GM18867 (cell line): ENCODE measurements around the gene COMT.
"Not testable (repeated sequence)": the region's sequence is repeated elsewhere in the genome, so short reads cannot be mapped to it uniquely, and the experiment has no call there.

Experiments used
- ATAC-seq: cut with Tn5 transposase; IDR thresholded peaks from one replicate; pipeline ENCODE4 v1.9.1; 2021; ENCODE audit warnings: mild to moderate bottlenecking, moderate library complexity; ENCODE audit not compliant: unreplicated experiment

The COMT gene

DNA sequence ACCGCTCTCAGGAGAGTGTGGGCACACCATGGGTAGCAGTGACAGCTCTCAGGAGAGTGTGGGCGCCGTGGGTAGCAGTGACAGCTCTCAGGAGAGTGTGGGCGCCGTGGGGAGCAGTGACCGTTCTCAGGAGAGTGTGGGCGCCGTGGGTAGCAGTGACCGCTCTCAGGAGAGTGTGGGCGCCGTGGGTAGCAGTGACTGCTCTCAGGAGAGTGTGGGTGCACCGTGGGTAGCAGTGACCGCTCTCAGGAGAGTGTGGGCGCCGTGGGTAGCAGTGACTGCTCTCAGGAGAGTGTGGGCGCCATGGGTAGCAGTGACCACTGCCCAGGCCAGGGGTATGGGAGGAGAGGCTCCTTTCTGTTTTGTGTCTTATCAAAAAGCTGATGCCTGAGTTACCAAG is 33.7 kb upstream of the COMT start:
- ATAC-seq, result not testable (repeated sequence)

DNA sequence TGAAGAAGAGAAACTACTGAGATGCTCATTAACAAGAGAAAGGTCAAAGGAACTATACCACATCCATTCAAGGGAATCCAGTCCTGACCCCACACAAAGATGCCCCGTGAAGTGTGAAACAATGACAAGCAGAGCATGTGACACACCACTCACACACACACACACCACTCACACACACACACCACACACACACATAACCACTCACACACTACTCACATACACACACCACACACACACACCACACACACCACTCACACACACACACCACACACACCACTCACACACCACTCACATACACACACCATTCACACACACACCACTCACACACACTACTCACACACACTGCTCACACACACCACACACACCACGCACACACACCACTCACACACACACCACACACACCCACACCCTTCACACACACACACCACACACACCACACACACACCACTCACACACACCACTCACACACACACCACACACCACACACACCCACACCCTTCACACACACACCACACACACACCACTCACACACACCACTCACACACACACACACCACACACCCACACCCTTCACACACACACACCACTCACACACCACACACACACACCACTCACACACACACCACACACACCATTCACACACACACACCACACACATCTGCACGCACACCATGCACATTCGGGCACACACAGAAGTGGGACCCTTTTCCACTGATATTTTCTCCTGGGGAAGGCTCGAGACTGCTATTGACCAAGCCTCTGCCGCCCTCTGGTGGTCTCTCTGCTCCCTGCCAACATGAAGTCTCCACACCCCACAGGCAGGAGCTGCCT is 32.0 kb upstream of the COMT start:
- no peak for ATAC-seq

DNA sequence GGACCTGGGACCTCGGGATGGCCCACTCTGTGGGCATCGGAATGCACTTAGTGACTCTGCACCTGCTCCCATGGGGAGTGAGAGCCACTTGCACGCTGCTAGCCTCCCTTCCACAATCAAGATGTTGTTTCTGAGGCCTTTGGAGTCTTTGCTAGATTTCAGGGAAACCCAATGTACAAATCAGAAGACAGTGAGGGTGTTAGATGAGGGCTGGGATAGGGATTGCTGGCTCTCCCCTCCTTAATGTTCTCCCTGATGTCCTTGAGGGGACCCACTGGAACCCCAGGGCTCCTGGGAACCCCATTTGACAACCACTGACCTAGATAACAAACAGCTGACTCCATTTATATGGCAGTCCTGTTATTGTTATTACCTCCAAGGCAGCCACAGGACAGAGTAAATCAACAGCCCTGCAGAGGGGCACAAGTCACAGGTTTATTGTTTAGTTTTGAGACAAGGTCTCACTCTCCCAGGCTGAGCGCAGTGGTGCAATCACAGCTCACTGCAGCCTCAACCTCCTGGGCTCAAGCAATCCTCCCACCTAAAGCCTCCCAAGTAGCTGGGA is 31.3 kb upstream of the COMT start:
- no peak for ATAC-seq

DNA sequence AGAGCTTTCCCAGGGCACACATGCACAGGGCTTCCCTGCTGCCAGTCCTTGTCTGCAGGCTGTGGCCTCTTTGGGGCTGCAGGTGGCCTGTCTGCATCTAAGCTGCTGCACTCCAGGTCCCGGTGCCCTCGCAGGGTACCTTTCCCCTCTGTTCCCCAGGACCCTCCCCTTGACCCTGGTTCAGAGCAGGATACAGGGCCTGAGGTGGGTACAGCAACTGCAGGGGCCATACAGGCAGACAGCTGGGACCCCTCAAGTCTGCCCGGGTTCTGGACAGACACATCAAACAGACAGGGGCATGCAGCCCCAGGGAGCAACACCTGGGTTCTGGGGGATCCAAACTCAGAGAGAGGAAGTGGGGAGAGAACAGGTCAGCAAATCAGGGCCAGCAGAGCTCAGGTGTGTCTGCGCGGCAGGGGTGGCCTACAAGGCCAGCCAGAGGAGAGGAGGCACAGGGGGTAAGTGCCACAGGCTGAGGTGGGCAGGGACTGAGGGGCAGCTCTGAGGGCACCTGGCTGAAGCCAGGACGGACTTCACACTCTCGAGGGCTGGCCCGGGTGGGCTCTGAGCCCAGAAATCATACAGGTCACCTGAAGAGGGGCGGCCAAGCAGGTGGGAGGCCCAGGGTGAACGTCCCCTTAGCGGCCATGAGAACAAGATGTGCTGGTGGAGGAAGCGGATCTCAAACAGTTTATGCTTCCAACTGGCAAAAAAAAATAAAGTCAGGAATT is 29.9 kb upstream of the COMT start:
- ATAC-seq, result no peak

DNA sequence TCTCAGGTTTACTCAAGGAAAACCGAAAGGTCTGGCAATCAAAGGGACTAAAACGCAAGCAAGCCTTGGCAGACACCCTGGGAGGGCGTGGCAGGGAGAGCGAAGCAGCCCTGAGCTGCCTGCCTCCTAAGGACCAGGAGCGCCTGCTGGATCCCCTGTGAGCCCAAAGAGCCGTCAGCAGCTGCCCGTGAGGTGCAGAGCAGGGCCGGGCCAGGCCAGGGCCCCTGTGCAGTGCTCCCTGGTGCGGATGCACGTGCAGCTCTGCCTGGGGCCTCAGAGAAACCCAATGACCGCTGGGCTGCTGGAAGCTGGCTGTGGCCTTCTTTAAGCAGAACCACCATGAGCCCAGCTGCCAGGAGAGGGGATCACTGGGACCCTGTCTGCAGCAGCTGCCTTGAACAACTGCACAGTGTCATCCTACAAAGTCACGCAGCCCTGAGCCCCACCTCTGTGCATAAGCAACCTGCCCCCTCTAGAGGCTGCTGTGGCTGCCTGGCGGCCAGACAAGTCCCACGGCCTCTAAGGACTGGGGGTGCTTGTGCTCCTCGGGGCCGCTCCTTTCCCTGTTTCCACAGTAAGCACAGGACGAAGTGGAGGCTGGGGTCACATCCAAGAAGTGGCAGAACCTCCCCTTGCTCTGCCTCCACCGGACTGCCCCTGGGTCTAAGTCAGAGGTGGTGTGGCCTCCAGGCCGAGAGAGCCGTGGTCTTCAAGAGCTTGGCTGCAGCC is 29.1 kb upstream of the COMT start:
- no peak for ATAC-seq

DNA sequence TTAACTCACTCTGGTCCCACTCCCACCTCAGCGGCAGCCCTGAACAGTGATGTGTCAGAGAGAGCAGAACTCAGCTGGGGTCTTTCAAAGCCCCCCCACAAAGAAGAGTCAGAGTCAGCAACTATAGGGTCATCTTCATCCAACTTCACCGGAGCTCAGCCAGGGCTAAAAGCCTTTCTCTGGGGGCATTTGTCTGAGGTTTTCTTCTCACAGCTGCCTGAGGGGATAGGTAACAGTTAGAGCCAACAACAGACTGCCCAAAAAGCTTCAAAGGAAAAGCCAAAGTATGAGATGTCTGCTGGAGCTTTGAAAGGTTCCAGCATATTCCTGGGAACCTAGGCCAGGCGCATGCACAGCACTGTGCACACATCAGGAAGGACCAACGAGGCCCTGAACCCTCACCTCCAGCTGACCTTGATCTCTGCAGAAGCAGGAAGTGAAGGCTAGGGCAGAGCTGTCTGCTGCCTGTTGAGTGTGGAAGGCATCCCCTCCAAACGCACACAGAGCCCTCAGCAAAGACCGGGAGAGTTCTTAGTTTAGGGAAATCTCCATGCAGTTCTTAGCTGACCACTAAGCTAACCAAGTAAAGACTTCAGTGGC is 28.1 kb upstream of the COMT start:
- ATAC-seq, result no peak

DNA sequence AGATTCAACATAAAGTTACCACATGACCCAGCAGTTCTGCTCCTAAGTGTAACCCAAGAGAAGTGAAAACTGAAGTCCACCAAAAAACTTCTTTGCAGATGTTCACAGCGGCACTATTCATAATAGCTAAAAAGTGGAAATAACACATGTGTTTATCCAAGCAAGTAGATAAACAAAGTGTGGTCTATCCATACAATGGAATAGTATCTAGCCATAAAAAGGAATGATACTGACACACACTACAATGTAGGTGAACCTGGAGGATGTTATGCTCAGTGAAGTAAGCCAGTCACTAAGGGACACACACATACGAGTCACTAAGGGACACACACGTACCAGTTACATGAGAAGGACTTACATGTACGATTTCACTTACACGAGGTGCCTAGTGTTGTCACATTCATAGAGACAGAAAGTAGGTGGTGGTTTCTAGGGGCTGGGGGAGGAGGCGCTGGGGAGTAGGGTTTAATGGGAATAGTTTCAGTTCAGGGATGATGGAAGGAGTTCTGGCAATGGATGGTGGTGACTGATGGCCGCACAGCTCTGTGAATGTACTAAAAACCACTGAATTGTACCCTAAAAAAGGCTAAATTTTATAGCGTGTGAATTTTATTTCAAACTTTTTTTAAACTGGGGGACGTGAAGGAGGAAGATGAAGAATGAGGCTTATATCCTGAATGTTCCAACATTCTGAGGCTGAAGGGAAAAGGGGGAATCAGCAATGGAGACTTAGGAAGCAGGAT is 27.2 kb upstream of the COMT start:
- ATAC-seq, result no peak

DNA sequence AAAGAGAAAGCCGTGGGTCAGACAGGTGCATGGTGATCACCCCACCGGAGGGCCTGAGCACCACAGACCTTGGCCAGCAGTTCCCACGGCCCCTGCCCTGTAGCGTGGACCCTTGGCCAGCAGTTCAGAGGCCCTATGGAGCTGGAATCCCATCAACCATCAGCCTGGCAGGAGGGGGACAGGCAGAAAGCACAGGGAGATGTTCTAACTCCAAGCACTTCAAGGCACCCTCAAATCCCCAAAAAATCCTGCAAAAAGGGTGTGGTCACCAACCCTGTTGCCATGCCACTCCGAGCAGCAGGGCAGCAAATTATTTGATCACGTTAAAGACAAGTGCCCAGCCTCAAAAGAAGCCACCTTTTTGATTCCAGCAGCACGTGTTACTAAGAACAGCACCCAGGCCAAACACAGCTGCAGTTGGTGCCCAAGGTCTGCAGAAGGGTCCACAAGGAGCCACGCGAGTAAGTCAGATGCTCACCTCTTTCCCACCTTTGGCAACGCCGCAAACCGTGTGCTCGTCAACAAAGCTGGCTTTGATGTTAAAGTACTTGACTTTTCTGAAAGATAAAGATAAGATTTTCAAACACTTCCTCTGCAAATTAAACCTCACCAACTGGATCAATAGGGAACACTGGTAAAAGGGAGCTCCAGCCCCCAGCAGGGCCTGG is 26.2 kb upstream of the COMT start:
- ATAC-seq, result no peak

DNA sequence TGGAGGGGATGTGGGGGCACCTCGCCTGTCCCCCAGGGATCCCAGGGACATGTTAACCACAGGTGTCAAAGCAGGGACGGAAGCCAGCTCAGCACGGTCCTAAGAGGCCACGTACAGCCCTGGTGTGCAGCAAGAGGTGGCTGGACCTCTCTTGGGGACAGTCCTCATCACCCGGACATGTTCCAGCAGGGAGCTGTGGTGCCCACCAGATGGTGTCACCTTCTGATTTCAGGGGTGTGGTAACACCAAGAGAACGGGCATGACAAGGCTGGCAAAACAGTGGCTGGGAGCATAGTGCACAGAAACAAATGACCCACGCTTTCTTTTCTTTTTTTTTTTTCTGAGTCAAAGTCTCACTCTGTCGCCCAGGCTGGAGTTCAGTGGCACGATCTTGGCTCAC is 25.6 kb upstream of the COMT start:
- ATAC-seq, result no peak

DNA sequence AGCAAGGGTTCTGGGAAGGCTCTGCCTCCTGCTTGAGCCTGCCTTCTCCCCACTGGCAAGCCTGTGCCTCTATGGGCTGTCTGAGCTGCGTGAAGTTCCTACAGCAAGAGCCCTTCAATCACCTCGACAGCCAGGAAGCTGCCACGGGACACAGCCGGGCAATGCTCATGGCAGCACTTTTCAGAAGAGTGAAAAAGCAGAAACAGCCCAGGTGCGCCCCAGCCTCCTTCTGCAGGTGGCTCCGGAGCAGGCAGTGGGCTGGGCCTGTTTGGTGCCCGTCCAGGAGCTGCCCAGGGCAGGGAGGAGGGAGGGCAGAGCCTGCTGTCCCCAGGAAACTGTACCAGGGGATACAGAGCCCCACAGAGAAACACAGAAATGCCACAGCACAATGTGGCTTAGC is 24.6 kb upstream of the COMT start:
- ATAC-seq, result no peak

DNA sequence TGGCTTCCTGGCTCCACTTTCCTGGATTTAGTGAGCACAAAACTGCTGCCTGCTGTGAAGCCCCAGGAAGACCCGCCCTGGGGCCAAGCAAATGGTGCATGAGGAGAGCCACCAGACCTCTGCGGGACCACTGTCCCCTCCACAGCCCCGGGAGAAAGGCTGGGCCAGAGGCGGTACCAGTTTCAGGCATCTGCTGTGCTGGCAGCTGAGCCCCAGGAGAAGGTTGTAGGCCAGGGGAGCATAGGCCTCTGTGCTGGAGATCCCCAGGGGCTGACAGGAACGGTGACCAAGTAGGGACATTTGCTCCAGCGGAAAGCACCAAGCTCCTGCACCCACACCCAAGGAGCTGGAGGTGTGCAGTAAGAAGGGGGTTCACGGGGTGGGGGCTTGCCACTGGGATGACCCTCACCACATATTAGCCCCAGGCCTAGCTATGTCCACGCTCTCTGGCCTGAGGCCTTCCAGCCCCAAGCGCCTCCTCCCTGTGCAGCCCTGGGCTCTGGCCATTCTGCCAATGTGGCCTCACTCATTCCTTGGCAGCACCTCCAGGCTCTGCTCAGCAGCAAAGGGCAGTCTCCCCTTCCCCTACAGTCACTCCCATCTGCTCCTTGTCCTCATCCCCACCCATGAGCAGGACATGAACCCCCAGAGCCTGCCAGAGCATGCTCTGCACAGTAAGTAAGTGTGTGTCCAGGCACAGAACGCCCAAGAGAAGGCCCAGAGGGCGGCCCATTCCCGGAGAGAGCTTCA is 24.0 kb upstream of the COMT start:
- ATAC-seq, result no peak

DNA sequence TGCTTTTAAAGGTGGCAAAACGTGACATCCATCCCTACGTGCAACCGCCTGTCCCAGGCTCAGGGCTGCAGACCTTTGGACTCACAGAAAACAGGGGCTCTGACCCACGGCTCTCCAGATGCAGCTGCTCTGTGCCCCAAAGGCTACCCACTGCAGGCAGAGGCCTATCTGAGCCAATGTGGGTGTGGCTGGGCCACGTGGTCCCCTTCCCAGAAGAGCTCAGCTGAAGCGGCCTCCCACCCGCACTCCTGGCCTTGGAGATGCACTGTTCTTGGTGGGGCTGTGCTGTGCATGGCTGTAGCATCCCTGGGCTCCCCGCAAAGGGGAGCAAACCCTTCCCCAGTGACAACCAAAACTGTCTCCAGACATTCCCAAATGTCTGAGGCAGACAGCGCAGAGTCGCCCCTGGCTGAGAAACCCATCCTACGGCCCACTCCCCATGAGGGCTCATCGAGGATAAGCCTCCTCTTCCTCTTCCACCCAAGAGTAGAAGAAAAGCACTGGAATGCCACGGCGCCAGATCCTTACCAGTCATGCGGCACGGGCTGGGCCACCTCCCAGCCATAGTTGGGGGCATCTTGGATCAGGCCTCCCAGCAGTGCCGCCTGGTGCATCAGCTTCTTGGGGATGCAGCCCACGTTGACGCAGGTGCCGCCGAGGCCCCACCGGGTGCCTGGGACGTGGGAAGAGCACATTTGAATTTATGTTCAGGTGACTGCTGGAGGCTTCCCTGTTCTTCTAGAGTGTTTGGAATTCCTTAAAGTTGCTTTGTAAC is 23.1 kb upstream of the COMT start:
- no peak for ATAC-seq

DNA sequence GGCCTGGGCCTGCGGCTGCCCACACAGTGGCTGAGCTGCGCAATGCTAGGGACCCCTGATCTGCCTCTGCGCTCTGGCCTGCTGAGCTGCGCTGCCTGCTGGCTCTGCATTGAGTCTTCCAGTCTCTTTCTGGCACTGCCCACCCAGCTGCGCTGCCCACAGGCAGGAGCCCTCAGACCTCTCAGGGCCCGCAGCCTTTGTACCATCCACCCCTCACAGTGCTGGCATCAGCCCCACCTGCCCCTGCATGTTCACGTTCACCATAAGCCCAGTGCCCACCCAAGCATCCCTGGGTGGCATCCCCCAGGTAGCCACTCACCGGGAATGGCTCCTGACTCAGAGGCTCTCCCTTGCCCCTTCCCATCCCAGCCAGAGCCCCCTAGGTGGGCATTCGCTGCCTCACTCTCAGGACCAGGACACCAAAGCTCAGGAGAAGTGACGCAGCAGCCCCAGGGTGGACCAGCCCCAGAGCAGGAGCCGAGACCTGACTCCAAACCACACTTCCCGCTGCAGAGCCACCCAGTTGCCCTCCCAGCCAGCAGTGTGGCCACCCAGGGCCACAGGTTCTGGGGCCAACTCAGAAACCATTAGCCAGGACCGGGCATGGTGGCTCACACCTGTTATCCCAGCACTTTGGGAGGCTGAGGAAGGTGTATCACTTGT is 21.7 kb upstream of the COMT start:
- no peak for ATAC-seq

DNA sequence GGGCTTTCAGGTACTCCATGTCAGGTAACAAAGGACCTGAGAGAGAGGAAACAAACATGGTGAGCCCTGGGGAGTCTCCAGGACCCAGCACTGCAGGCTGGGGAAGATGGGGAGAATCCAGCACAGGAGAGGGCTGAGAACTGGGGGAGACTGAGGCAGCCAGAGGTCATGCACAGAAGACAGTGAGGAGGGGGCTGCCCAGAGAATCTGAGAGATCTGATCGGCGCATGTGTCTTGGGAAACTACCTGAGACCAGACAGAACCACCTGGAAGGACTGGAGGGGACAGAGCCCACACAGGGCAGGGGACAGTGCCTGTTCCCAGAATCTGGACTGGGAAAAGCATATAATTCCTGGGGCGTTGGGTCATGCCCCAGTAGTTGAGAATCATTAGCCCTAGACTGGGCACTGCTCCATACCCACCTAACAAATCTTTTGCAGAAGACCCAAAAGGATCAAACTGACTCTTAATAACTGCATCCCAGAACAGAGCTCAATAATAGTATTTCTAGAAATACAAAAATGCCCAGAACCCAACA is 20.0 kb upstream of the COMT start:
- no peak for ATAC-seq

DNA sequence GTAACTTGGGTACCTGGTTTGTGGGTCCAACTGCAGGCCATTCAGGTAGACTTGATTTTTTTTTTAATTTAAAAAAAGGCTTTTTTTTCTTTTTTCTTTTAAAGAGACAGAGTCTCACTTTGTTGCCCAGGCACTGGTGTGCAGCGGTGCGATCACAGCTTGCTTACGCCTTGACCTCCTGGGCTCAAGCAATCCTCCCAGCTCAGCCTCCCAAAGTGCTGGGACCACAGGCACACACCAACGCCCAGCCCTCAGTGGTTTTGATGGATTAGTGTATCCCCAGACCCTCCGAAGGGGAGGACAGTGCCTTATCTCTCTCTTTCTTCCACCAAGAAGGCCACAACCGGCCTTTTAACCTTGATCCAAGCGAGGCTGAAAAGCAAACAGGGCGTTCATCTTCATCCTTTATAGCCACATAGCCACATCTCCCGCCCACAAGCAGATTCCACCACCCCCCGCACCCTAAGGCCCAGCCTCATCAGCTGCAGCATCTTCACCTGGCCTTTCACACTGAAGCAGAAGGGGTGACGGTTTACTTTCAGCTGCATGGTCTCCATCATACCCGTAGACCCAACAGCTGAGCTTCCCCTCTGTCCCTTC is 17.6 kb upstream of the COMT start:
- ATAC-seq, result no peak

DNA sequence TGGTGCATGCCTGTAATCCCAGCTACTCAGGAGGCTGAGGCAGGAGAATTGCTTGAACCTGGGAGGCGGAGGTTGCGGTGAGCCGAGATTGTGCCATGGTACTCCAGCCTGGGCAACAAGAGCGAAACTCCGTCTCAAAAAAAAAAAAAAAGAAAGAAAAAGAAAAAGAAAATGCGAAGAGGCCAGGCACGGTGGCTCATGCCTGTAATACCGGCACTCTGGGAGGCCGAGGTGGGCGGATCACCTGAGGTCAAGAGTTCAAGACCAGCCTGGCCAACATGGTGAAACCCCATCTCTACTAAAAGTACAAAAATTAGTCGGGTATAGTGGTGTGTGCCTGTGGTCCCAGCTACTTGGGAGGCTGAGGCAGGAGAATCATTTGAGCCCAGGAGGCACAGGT is 15.5 kb upstream of the COMT start:
- ATAC-seq, result not testable (repeated sequence)

DNA sequence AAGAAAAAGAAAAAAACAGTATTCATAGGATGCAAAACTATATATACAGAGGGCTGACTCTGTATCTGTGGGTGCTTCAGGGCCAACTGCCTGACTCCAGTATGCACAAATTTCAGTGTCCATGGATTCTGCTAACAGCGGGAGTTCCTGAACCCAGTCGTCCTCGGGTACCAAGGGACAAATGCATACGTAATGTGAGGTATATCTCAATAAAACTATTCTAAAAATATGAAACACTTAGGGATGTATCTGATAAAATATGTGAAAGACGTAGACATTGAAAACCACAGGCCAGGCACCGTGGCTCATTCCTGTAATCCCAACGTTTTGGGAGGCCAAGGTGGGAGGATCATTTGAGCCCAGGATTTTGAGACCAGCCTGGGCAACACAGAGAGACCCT is 13.9 kb upstream of the COMT start:
- no peak for ATAC-seq
